OCI-LY3 (cell line): Measurements from ENCODE around the gene MBNL1.

Source experiments
- H2AFZ ChIP-seq: fragments of 200-600, 300-600 bp; shearing (Covaris generic); 2 replicates; pipeline ENCODE4 v1.6.0; 2014; ENCODE audit warnings: antibody characterized with exemption, low read depth, low read length
- H3K27ac ChIP-seq: fragments of 200-600, 300-600 bp; sonication (generic); 2 replicates; pipeline ENCODE4 v1.5.1; 2014; ENCODE audit warnings: mild to moderate bottlenecking, low read length, moderate library complexity, mixed read lengths
- H3K27me3 ChIP-seq: fragments of 200-600, 300-600 bp; sonication (generic); 2 replicates; pipeline ENCODE4 v1.6.1; 2014; ENCODE audit warnings: low read depth, low read length, mixed read lengths
- H3K36me3 ChIP-seq: fragments of 200-600, 300-600 bp; sonication (generic); replicated peaks from 2 replicates; pipeline ENCODE3; 2014; ENCODE audit warnings: low read depth, low read length, mixed read lengths
- H3K4me1 ChIP-seq: fragments of 300-600, 200-600 bp; sonication (generic); 2 replicates; pipeline ENCODE4 v1.6.1; 2014; ENCODE audit warnings: low read length, mixed read lengths
- H3K4me2 ChIP-seq: fragments of 200-600, 300-600 bp; sonication (generic); 2 replicates; pipeline ENCODE4 v1.6.1; 2014; ENCODE audit warnings: low read length, mixed read lengths
- H3K4me3 ChIP-seq: fragments of 300-600, 200-600 bp; sonication (generic); 2 replicates; pipeline ENCODE4 v1.5.1; 2014; ENCODE audit warnings: antibody characterized with exemption, mild to moderate bottlenecking, low read length, moderate library complexity
- H3K79me2 ChIP-seq: fragments of 300-600, 200-600 bp; shearing (Covaris generic); 2 replicates; pipeline ENCODE4 v1.6.1; 2014; ENCODE audit warnings: mild to moderate bottlenecking, low read length, mixed read lengths
- H3K9ac ChIP-seq: fragments of 300-600, 200-600 bp; shearing (Covaris generic); 2 replicates; pipeline ENCODE4 v1.6.0; 2014; ENCODE audit warnings: mild to moderate bottlenecking, low read length, moderate library complexity
- H3K9me3 ChIP-seq: fragments of 200-600, 300-600 bp; shearing (Covaris generic); 2 replicates; pipeline ENCODE4 v1.6.1; 2014; ENCODE audit warnings: low read length, mixed read lengths; ENCODE audit not compliant: insufficient read depth
- H4K20me1 ChIP-seq: fragments of 200-600, 300-600 bp; sonication (generic); 2 replicates; pipeline ENCODE4 v1.6.1; 2016; ENCODE audit warnings: low read length, mixed read lengths; ENCODE audit not compliant: insufficient read depth
- CTCF ChIP-seq: fragments of 200-600, 300-600 bp; sonication (generic); IDR thresholded peaks from 2 replicates; pipeline ENCODE4 v1.5.1; 2014; ENCODE audit warnings: antibody characterized with exemption, low read length, low read depth
- EZH2phosphoT487 ChIP-seq: fragments of 200-600 bp; shearing (Covaris generic); IDR thresholded peaks from 2 replicates; pipeline ENCODE4 v1.6.1; 2018; ENCODE audit warnings: antibody characterized with exemption, mixed run types, low read depth

Gene MBNL1

GRCh38 chr3:152291238-152291637 lies 22.5 kb downstream of the MBNL1 start:
- no peak overlapping the region for H3K9ac ChIP-seq
- peaks cover 98% of the 10 kb centered on the region for H3K79me2 ChIP-seq
- H3K27ac ChIP-seq, result no peak overlapping the region
- H3K9me3 ChIP-seq, result no peaks in the 10 kb centered on the region
- H3K4me2 ChIP-seq, result no peak overlapping the region
- peaks cover 92% of the 10 kb centered on the region for H4K20me1 ChIP-seq
- H2AFZ ChIP-seq, result no peak overlapping the region
- no peaks in the 10 kb centered on the region for H3K36me3 ChIP-seq
- H3K27me3 ChIP-seq, result no peaks in the 10 kb centered on the region
- H3K4me3 ChIP-seq, result no peak overlapping the region
- H3K4me1 ChIP-seq, result peaks cover 9% of the 10 kb centered on the region; the same call in 1 of the 2 replicates
- TF ChIP-seq CTCF, result no peak
- no peak for TF ChIP-seq EZH2phosphoT487

GRCh38 chr3:152291649-152292066 lies 22.9 kb downstream of the MBNL1 start:
- no peak for TF ChIP-seq EZH2phosphoT487
- no peak for TF ChIP-seq CTCF
- Histone ChIP-seq H3K9me3 (no peaks in the 10 kb centered on the region), H3K27me3 (no peaks in the 10 kb centered on the region), H3K4me3 (no peak overlapping the region), H2AFZ (no peak overlapping the region), H3K36me3 (no peaks in the 10 kb centered on the region), H3K4me1 (peaks cover 9% of the 10 kb centered on the region; the same call in 1 of the 2 replicates), H3K79me2 (peaks cover 100% of the 10 kb centered on the region), H3K27ac (no peak overlapping the region), H3K4me2 (no peak overlapping the region), H4K20me1 (peaks cover 94% of the 10 kb centered on the region), H3K9ac (no peak overlapping the region)

- Histone ChIP-seq H3K4me3 (no peak overlapping the region), H2AFZ (no peak overlapping the region), H3K9me3 (no peaks in the 10 kb centered on the region), H3K4me2 (no peak overlapping the region), H3K27me3 (no peaks in the 10 kb centered on the region), H3K27ac (no peak overlapping the region), H3K36me3 (no peaks in the 10 kb centered on the region), H4K20me1 (peaks cover 94% of the 10 kb centered on the region), H3K79me2 (peaks cover 100% of the 10 kb centered on the region), H3K9ac (no peak overlapping the region), H3K4me1 (peaks cover 9% of the 10 kb centered on the region; the same call in 1 of the 2 replicates)
- TF ChIP-seq EZH2phosphoT487 (no peak), CTCF (no peak)
Observed at GRCh38 chr3:152292366-152292765, 23.6 kb downstream of the MBNL1 start.

GRCh38 chr3:152293347-152294006 lies 24.7 kb downstream of the MBNL1 start:
- Histone ChIP-seq H3K4me1 (peaks cover 17% of the 10 kb centered on the region), H3K36me3 (peaks cover under 1% of the 10 kb centered on the region), H2AFZ (no peak overlapping the region), H4K20me1 (peaks cover 93% of the 10 kb centered on the region), H3K27me3 (no peaks in the 10 kb centered on the region), H3K4me2 (no peak overlapping the region), H3K4me3 (no peak overlapping the region), H3K79me2 (peaks cover 100% of the 10 kb centered on the region), H3K27ac (no peak overlapping the region), H3K9ac (no peak overlapping the region), H3K9me3 (no peaks in the 10 kb centered on the region)
- TF ChIP-seq EZH2phosphoT487 (no peak), CTCF (no peak)
